ENCODE measurements around the gene LAMA4.

DNA sequence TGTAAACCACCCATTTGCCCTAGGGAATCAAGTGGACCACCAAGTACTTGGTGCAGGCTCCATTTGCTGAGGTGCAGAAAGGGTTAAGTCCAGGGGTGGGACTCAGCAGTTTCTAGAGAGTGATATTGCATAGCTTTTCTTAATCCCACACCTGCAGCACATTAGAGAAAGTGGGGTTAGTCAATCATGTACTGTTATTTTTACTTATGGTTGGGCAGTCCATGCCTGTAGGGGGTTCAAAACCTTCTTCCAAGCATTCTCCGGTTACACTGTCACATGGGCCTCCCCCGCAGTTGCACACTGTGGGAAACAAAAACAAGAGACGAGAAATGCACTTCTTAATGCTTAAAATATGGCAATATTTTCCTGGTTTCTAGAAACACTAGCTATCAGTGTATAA lies 65.5 kb downstream of the LAMA4 start:
- TF ChIP-seq POLR2AphosphoS5 (IDR thresholded peaks at IDR 0.05; ENCODE audit: low read depth, low read length) = no peak
- TF ChIP-seq POLR2A (IDR thresholded peaks at IDR 0.05; ENCODE audit: low read depth, low read length) = no peak
- TF ChIP-seq TAF1 (IDR thresholded peaks at IDR 0.05; ENCODE audit: low read depth, low read length) = no peak
- no peak for TF ChIP-seq SPI1 (IDR thresholded peaks at IDR 0.05; ENCODE audit: low read depth, low read length)
